Measurements from ENCODE around the gene SNW1. TPM values are rescaled to one million over a fixed set of nuclear protein-coding genes. Genes with fewer than 3 reads are reported as not detected.

The SNW1 gene
- total and polyA plus RNA-seq, 2 of the 13 experiments (the other 11 are each of a cell fraction or from before 2014, with no cell fraction given) = 23.2 to 65.8 TPM

DNA sequence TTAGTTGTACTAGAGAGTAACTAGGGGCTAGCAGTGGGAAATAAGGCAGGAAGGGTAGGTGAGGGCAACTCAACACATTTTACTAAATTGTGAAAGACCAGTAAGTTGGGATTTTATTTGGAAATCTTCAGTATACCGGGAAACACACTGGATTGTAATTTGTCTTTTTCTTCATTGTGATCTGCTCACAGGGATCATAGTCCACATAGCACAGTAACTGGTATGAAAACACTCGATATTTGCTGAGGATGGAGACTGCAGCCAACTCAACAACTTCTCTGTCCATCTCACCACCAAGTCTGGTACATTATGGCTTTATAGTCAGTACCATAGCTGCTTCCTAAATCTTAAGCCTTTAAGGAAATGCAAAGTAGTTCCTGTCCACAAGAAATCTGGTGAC is 50.6 kb downstream of the SNW1 start:
- peak overlapping the region; percentile 92 to 97 (median 92); a peak in 5 of 6 replicates for H3K4me3 ChIP-seq (replicated peaks in 1 of 3; ENCODE audit: insufficient read depth in 1 of 3, low read depth in 2 of 3, low read length in 3 of 3)
- in situ Hi-C loops (cut with HindIII; ENCODE audit: extremely low pct_ligation_motif_present, low pct_unique_long_range_greater_than_20kb) = no loop called here
- no TSS peak for BruUV-seq (replicated peaks)
- H3K4me2 ChIP-seq (ENCODE audit: low read depth, low read length) = peak overlapping the region; percentile 79
- peak; percentile 66 for DNase-seq (ENCODE audit: low spot score)
- peaks cover 28% of the 10 kb centered on the region for H3K4me1 ChIP-seq (ENCODE audit: insufficient read depth, low read length)
- H3K36me3 ChIP-seq (replicated peaks in 1 of 2; ENCODE audit: control insufficient read depth in 1 of 2, insufficient read depth in 2 of 2, low read length in 2 of 2) = peaks cover 10 to 29% of the 10 kb centered on the region in 2 experiments
- ATAC-seq = peak; percentile 66
- no peak overlapping the region for H2AFZ ChIP-seq (ENCODE audit: low read length)
- no peaks in the 10 kb centered on the region; a peak in 1 of 5 replicates for H3K27me3 ChIP-seq (ENCODE audit: control insufficient read depth in 1 of 2, insufficient read depth in 2 of 2, low read length in 2 of 2)
- intact Hi-C loops (cut with micrococcal nuclease; ENCODE audit: unreplicated experiment) = no loop called here
- H3K9me3 ChIP-seq (ENCODE audit: low read length) = no peaks in the 10 kb centered on the region
- H3K79me2 ChIP-seq (ENCODE audit: insufficient read depth, low read length) = peaks cover 79% of the 10 kb centered on the region
- FAIRE-seq = peak; percentile 71
- ChIA-PET CTCF (ENCODE audit: low intra/inter-chr PET ratio, low total read pairs) (no interaction called here), POLR2A (interaction anchor here (1.3 kb wide), 1 partner anchor 51 kb away, joined by 7 read pairs; the partner anchor contains the start of gene SNW1)
- WGBS (ENCODE audit: low lambda C conversion rate) = 0% methylated on average over 2 of the region's 2 CpGs
- H3K27ac ChIP-seq (ENCODE audit: extremely low read length, insufficient read depth, low read length) = peak overlapping the region; percentile 69
- H3K9ac ChIP-seq (ENCODE audit: insufficient read depth, low read depth, low read length) = peak overlapping the region; percentile 87
- peaks cover 18% of the 10 kb centered on the region; the same call in 1 of the 2 replicates for H4K20me1 ChIP-seq (ENCODE audit: insufficient read depth, low read length)
- no peak for TF ChIP-seq KDM4B (CRISPR knock-in tag; IDR thresholded peaks at IDR 0.05)
- no peak for TF ChIP-seq ZBTB8A (CRISPR knock-in tag; IDR thresholded peaks at IDR 0.05; ENCODE audit: borderline replicate concordance, low read depth)
- no peak for TF ChIP-seq GLI4 (CRISPR knock-in tag; IDR thresholded peaks at IDR 0.05; ENCODE audit: borderline replicate concordance)
- no peak for TF ChIP-seq ZNF510 (CRISPR knock-in tag; IDR thresholded peaks at IDR 0.05; ENCODE audit: low read depth)
- no peak for TF ChIP-seq RBM39 (IDR thresholded peaks at IDR 0.05; ENCODE audit: low read depth, low read length, poor library complexity, severe bottlenecking)
- no peak for TF ChIP-seq NKX3-1 (CRISPR knock-in tag; IDR thresholded peaks at IDR 0.05)
- TF ChIP-seq CHD4 (IDR thresholded peaks at IDR 0.05; ENCODE audit: borderline replicate concordance, low read length) = no peak
- TF ChIP-seq, protein P1, sequence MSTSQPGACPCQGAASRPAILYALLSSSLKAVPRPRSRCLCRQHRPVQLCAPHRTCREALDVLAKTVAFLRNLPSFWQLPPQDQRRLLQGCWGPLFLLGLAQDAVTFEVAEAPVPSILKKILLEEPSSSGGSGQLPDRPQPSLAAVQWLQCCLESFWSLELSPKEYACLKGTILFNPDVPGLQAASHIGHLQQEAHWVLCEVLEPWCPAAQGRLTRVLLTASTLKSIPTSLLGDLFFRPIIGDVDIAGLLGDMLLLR (CRISPR knock-in tag; IDR thresholded peaks at IDR 0.05) = no peak
- peak; percentile 54; the same call in 1 of the 2 replicates for TF ChIP-seq SAP130 (CRISPR knock-in tag; IDR thresholded peaks at IDR 0.05; ENCODE audit: low read depth)
- no peak for TF ChIP-seq ZMYM3 (CRISPR knock-in tag; IDR thresholded peaks at IDR 0.05)
- no peak for TF ChIP-seq U2AF2 (IDR thresholded peaks at IDR 0.05; ENCODE audit: low read depth, low read length)
- TF ChIP-seq SMARCE1 (IDR thresholded peaks at IDR 0.05; ENCODE audit: borderline replicate concordance) = no peak
- no peak for TF ChIP-seq MEIS2 (CRISPR knock-in tag; IDR thresholded peaks at IDR 0.05)
- no peak for TF ChIP-seq ZNF292 (CRISPR knock-in tag; IDR thresholded peaks at IDR 0.05; ENCODE audit: borderline replicate concordance, low read depth)
- TF ChIP-seq, protein P2, sequence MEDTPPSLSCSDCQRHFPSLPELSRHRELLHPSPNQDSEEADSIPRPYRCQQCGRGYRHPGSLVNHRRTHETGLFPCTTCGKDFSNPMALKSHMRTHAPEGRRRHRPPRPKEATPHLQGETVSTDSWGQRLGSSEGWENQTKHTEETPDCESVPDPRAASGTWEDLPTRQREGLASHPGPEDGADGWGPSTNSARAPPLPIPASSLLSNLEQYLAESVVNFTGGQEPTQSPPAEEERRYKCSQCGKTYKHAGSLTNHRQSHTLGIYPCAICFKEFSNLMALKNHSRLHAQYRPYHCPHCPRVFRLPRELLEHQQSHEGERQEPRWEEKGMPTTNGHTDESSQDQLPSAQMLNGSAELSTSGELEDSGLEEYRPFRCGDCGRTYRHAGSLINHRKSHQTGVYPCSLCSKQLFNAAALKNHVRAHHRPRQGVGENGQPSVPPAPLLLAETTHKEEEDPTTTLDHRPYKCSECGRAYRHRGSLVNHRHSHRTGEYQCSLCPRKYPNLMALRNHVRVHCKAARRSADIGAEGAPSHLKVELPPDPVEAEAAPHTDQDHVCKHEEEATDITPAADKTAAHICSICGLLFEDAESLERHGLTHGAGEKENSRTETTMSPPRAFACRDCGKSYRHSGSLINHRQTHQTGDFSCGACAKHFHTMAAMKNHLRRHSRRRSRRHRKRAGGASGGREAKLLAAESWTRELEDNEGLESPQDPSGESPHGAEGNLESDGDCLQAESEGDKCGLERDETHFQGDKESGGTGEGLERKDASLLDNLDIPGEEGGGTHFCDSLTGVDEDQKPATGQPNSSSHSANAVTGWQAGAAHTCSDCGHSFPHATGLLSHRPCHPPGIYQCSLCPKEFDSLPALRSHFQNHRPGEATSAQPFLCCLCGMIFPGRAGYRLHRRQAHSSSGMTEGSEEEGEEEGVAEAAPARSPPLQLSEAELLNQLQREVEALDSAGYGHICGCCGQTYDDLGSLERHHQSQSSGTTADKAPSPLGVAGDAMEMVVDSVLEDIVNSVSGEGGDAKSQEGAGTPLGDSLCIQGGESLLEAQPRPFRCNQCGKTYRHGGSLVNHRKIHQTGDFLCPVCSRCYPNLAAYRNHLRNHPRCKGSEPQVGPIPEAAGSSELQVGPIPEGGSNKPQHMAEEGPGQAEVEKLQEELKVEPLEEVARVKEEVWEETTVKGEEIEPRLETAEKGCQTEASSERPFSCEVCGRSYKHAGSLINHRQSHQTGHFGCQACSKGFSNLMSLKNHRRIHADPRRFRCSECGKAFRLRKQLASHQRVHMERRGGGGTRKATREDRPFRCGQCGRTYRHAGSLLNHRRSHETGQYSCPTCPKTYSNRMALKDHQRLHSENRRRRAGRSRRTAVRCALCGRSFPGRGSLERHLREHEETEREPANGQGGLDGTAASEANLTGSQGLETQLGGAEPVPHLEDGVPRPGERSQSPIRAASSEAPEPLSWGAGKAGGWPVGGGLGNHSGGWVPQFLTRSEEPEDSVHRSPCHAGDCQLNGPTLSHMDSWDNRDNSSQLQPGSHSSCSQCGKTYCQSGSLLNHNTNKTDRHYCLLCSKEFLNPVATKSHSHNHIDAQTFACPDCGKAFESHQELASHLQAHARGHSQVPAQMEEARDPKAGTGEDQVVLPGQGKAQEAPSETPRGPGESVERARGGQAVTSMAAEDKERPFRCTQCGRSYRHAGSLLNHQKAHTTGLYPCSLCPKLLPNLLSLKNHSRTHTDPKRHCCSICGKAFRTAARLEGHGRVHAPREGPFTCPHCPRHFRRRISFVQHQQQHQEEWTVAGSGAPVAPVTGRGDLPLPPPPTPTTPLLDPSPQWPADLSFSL (CRISPR knock-in tag; IDR thresholded peaks at IDR 0.05) = no peak
- TF ChIP-seq FOXK1 (CRISPR knock-in tag; IDR thresholded peaks at IDR 0.05; ENCODE audit: borderline replicate concordance, low read depth) = no peak
- TF ChIP-seq TBX2 (CRISPR knock-in tag; IDR thresholded peaks at IDR 0.05; ENCODE audit: borderline replicate concordance) = no peak
- TF ChIP-seq, protein P3, sequence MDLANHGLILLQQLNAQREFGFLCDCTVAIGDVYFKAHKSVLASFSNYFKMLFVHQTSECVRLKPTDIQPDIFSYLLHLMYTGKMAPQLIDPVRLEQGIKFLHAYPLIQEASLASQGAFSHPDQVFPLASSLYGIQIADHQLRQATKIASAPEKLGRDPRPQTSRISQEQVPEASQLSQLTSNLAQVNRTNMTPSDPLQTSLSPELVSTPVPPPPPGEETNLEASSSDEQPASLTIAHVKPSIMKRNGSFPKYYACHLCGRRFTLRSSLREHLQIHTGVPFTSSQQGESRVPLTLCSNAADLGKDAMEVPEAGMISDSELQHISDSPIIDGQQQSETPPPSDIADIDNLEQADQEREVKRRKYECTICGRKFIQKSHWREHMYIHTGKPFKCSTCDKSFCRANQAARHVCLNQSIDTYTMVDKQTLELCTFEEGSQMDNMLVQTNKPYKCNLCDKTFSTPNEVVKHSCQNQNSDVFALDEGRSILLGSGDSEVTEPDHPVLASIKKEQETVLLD (CRISPR knock-in tag; IDR thresholded peaks at IDR 0.05; ENCODE audit: low read depth) = no peak
